HG03097 (cell line): ENCODE data around the gene EID3.
"Not testable (repeated sequence)": the region's sequence is repeated elsewhere in the genome, so short reads cannot be mapped to it uniquely, and the experiment has no call there.

Experiments
- ATAC-seq: cut with Tn5 transposase; IDR thresholded peaks from one replicate; pipeline ENCODE4 v1.9.1; 2021; ENCODE audit not compliant: unreplicated experiment, low FRiP score

The EID3 gene

DNA sequence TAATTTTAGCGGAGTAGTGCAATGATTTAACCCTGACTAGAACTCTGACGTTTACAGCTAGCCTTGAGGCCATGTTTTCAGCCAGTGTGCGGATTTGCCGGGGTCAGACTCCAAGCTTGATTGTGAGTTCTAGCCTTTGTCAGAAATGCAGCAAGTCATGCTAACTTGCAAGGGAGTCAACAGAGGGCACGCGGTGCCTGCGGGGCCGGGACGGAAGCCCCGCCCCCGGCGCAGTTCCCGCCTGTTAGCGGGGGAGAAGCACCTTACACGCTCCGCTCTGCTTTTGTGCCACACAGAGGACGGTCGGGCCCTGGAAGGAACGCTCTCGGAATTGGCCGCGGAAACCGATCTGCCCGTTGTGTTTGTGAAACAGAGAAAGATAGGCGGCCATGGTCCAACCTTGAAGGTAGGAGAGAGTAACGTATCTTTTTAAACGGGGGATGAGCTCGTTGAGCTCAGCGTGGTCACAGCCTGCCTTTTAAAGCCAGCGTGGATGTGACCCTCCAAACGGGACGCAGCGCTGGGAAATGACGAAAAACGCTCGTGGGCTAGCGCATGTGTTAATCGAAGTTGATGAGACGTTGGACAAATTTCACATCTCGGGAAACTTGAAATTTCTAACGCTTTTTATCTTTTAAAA is 14.8 kb upstream of the EID3 start:
- ATAC-seq: peak; percentile 43

DNA sequence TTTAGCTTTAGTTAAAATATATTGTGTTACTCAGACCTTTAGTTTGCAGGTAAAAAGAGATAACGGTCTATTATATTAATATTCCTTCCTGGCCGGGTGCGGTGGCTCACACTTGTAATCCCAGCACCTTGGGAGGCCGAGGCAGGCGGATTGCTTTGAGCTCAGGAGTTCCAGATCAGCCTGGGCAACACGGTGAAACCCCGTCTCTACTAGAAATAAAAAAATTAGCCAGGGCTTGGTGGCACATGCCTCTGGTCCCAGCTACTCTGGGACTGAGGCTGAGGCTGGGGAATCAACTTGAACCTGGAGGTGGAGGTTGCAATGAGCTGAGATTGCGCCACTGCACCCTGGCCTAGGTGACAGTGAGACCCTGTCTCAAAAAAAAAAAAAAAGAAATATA is 13.2 kb upstream of the EID3 start:
- no peak for ATAC-seq

DNA sequence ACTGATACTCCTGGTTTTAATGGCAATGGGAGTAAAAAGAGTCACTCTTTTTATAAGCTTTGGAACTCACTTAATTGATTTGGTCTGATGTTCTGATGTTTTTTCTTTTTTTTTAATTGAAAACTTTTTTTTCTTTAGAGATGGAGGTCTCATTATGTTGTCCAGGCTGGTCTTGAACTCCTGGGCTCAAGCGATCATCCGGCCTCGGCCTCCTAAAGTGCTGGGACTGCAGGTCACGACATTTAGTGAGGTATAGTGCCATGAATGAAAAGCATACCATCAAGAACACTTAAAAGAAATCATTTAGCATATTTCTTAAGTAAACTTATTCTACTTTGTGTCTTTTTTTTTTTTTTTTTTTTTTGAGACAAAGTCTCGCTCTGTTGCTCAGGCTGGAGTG is 12.7 kb upstream of the EID3 start:
- ATAC-seq: no peak

DNA sequence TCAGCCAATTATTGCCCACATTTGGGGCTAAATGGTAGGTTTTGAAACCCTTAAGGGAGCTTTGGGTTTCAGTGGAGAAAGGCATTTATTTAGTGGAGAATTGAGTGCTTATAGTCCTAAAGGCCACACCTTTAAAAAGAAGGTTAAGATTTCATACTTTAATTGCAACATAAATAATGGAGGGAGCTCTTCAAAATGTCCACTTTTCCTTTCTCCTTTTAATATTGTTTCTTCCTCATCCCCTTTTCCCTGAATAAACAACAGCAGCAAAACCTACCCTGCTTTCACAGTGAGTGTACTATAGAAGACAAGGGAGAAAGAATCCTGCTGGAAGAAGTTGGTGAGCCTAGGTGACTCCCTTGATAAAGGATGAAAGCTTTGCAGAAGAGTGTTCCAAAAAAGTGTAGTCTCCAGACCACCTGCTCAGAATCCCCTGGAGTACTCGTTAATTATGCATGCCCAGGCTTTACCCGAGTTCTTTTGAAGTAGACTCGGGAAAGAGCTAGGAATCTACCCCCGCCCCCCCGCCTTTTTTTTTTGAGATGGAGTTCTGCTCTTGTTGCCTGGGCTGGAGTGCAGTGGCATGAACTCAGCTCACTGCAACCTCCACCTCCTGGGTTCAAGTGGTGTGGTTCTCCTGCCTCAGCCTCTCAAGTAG is 11.5 kb upstream of the EID3 start:
- no peak for ATAC-seq

DNA sequence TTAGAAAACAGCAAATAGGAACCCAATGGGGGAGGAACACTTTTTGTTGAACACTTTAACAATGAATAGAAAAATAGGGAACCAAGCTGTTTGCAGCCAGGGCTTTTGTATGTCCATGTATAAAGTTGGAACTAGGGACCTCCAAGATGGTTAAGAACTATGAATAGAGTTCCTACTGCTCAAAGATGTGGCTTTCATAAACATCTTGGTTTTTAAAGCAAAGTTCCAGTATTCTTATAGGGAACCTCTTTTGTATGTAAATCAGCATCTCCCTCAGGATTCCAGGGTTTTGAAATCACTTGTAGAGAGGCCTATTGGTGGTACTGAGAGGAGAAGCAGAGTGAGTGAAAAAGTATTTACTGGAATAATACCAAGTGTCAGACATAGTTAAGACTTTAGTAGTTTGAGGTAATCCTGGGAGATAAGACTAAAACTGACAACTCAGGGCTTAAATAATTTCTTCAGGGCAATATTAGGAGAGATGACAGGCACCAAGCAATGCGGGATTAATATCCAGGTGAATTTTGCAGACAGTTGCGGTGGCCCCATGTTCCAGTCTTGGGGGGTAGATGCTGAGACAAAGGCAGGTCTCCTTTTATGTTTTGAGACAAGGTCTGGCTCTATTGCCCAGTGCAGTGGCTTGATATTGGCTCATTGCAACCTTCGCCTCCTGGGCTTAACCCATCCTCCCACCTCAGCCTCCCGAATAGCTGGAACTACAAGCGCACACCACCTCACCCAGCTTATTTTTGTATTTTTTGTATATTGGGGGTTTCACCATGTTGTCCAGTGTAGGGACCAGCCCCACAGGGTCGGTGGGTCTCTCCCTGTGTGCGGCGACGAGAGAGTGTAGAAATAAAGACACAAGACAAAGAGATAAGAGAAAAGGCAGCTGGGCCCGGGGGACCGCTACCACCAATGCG is 10.4 kb upstream of the EID3 start:
- ATAC-seq: no peak

DNA sequence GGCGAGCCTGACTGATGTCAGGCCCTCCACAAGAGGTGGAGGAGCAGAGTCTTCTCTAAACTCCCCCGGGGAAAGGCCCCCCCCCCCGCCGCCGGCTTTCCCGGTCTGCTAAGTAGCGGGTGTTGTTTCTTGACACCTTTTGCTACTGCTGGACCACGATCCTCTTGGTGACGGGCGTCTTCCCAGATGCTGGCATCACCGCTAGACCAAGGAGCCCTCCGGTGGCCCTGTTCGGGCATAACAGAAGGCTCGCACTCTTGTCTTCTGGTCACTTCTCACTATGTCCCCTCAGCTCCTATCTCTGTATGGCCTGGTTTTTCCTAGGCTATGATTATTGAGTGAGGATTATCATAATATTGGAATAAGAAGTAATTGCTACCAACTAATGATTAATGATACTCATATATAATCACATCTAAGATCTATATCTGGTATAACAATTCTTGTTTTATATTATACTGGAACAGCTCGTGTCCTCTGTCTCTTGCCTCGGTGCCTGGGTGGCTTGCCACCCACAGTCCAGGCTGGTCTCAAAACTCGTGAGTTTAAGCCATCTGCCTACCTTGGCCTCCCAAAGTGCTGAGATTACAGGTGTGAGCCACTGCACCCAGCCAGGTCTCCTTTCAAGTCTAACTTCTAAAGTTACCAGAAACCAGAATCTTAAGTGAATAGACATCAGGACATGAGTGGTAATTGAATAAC is 9.2 kb upstream of the EID3 start:
- not testable (repeated sequence) for ATAC-seq

DNA sequence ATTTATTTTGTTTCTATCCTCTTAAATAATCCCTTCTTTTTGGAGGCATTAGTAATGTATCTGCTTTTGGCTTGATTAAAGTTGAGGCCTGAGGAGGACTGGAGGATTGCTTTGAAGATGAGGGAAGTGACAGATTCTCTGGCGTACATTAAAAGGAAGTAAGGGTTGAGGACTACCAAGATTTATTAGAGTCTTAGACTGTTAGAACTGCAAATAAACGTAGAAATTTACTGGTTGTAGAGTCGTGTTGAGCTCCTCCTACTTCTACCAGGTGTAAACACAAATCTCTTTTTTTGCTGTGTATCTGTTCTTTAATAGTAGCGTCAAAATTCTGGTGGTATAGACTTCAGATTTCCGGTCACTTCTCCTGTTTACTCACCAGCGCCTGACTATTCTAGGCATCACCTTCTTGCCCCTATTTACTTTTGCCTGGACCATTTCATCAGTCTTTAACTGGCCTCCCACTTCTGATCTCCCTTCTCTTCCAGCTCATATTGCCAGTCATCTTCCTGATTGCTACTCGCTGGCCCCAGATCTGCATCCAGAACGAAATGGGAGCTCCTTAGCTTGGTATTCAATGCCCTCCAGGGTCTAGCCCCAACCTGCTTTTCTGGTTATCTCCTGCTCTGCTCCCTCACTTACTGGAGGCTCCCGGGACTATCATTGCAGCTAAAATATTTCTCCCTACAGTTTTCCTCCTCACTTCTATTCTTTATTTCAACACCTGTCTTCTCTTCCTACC is 8.4 kb upstream of the EID3 start:
- ATAC-seq: no peak

DNA sequence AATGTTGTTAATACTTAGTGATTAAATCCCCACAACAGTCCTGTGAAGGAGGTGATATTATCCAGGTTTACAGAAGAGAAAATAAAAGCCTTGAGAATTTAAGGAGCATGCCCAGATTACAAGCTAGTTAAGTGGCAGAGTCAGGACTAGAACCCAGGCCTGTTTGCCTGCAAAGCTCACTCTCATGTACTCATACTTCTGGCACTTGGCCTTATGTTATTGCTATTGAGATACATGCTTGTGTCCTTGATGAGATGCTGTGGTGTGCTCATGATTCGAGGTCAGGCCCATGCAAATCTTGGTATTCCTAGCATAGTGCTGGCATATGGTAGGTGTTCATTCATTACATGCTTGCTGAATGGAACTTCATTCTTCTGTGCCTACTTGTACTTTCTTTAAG is 7.6 kb upstream of the EID3 start:
- ATAC-seq: no peak

DNA sequence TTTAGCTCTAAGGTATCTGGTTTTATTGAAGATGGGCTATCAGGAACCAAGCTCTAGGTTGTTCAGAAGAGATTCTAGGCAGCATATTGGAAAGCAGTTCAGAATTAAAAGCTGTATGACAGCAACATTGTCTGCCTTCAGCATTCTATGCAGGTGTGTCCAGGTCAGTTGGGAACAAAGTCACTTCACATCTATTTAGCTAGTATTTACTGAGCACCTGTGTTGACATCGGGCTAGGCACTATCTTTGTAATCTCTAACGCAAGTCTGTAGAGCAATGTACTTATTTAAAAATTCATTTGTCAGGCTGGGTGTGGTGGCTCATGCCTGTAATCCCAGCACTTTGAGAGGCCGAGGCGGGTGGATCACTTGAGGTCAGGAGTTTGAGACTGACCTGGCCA is 6.8 kb upstream of the EID3 start:
- ATAC-seq: no peak

DNA sequence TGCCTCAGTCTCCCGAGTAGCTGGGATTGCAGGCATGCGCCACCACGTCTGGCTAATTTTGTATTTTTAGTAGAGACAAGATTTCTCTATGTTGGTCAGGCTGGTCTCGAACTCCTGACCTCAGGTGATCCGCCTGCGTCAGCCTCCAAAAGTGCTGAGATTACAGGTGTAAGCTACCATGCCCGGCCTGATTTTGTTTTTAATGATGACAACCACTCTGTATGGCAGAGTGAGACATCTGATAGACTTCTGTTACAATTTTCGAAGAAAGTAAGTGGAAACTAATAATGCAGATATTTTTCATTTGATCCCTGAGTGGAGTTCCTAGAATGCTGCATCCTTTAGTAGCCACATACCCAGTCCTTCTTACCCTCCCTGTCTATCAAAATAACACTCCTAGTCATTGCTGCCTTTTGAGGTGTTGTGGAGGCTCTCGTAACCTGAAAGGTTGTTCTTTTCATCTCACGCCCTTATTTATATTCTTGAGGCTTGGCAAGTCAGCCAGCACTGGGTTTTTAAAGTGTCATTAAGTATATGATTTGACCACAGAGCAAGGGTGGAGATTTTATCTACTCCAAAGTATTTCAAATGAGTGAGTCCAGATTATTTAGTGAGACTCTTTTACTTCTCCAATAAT is 5.9 kb upstream of the EID3 start:
- ATAC-seq: no peak

DNA sequence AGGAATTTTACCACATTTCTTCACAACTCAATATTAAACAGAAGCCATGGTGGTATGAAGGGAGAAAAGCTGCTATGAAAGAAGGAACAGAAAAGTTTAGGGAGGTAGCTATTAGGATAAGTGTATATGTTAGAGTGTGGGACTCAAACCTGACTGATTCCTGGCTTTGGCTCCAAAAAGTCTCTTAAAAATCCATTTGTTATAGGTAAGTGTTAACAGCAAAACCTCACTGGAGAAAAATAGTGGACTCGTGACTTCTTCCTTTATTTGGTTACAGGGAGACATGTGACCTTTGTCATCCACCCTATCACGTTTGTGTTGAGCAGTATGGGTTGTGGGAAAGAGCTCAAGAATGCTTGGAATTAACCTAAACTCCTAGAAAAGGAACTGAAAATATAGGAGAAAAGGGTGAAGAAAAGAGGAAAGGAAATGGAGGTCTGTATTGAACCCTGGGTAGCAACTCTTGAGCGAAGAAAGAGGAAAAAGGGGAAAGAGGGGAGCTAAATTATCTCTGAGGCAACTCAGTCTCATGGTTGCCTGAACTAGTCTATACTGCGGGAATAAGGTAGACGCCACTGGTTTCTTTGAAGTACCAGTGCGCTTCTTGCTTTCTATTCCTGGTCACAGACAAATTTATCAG is 3.6 kb upstream of the EID3 start:
- ATAC-seq: no peak

DNA sequence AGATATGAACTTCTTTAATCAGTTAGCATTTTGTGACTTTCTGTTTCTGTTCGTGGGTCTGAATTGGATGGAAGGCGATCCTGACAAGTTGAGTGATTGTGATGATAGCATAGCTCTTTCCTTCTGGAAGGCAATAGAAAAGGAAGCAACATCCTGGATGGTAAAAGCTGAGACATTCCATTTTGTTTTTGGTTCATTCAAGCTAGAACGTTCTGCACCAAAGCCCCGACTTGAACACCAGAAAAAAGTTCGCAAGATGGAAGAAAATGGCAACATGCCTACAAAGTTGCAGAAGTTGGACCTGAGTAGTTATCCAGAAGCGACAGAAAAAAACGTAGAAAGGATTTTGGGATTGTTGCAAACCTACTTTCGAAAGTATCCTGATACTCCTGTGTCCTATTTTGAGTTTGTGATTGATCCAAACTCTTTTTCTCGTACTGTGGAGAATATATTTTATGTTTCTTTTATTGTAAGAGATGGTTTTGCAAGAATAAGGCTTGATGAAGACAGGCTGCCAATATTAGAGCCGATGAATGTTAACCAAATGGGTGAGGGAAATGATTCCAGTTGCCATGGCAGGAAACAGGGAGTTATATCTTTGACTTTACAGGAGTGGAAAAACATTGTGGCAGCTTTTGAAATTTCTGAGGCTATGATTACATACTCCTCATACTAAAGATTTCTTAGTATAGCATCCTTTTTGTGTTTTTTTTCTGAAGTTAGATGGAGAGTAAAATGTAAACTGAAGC is 896 bp downstream of the EID3 start:
- no peak for ATAC-seq

DNA sequence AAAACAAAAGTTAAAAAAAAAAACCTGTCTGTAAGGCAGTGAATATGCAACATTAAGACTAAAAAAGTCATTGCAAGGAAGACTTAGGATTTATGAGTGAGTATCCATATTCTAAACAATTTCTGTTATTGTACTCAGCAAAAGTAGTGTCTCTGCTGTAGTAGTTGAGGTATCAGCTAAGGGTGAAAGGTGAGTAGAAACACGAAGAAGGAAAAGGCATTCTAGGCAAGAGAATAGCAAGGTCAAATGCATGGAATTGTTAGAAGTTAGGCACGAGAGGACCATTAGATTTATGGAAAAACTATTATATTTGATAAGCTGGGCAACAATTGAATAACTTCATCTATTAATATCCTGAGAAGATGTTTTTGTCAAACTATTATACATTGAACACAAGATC is 1.8 kb downstream of the EID3 start:
- no peak for ATAC-seq

DNA sequence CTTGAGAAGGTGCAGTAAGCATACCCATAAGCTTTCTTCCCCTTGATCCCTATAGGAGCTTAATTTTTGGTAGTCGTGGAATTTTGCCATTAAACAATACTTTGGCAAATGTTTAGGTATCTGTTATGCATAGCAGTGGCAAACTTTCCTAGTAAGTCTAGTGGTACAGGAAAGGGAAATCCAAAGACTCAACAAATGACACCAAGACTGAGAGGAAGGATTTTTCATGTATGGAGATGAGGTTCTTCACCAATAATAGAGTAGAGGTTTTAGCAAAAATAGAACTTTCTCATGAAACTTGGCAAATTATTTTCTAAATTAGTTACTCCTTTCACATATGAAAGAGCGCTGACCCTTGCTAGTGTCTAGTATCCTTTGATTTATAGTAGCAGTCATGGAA is 2.8 kb downstream of the EID3 start:
- no peak for ATAC-seq

DNA sequence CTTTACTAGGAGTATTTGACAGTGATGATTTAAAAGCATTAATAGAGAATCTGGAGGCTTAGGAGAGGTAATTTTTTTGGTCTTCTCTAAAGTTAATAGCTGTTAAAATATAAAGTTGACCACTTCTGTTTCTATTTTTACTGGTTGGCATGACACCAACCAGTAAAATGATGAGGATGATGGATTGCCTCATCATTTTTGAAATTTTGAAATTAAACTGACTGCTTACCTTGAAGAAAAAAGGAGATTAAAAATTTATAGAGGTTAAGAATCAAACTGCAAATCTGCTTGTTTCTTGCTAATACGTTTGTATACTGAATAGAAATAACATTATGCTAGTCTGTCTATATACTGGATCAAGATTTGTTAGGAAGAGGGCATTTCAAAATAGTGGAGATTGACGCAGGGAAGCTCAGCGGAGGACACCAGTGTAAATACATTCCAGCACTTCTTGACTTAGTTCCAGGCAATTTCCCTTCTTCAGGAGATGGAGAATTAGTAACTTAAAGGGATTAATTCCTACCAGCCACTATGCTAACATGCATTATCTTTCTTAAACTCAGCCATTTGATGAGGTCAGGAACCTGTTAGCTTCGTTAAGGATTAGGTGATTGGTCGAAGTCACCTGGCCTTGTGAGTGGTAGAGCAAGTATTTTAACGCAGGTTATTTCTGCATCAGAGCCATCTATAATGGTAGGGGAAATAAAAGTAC is 3.6 kb downstream of the EID3 start:
- no peak for ATAC-seq

DNA sequence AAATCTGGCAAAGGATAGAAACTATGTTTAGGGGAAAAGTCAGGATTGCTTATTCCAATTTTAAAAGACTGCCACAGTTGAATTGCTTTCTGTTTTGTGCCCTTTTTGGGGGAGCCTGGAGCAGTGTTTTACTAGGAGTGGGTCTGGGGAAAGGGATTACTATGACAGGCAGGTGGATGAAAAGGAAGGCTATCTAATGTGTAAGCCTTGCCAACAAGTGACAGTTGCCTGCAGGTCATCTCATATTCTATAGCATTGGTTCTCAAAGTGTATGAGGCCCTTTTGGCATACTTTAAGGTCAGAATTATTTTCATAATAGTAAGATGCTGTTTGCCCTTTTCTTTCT is 4.1 kb downstream of the EID3 start:
- no peak for ATAC-seq

DNA sequence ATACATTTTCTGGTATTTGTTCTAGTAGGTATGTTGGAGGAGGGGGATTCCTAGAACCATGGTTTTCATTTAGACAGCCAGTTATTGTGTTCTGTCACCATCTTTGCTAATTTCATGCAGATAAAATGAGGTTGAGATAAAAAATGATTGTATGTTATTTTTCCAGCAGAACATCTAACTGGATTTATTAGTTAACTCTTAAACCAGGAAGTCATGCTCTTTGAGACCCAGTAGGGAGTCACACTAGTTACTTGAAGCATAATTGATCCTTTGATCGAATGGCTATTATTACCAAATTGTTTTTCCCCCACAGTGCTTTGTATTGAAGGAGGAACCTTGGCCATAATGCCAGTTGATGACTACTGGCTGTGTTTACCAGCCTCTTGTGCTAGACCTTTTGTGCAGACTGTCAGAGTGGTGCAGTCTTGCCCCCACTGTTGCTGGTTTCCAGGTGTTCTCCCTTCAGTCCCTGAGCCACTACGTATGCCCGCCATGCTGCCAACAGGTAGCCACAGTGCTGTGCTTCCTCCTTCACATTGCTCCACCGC is 6.0 kb downstream of the EID3 start:
- ATAC-seq: no peak
